Osteocyte (in vitro differentiated cells): Measurements from ENCODE around the gene NIPAL3. TPM values are rescaled to one million over a fixed set of nuclear protein-coding genes. Genes with fewer than 3 reads are reported as not detected.
"Not testable (repeated sequence)": the region's sequence is repeated elsewhere in the genome, so short reads cannot be mapped to it uniquely, and the experiment has no call there.

Experiments used
- DNase-seq: peaks from one replicate; pipeline ENCODE4 v3.0.0; 2021; ENCODE audit warnings: mixed read lengths; ENCODE audit not compliant: unreplicated experiment; ENCODE audit errors: extremely low spot score
- H3K27ac Mint-ChIP-seq: one replicate; pipeline ENCODE4 v1.8.0; 2021; ENCODE audit warnings: mild to moderate bottlenecking, mixed read lengths; ENCODE audit not compliant: unreplicated experiment
- H3K27me3 Mint-ChIP-seq: one replicate; pipeline ENCODE4 v1.8.0; 2021; ENCODE audit warnings: mixed read lengths; ENCODE audit not compliant: unreplicated experiment
- H3K36me3 Mint-ChIP-seq: one replicate; pipeline ENCODE4 v1.8.0; 2021; ENCODE audit warnings: mixed read lengths; ENCODE audit not compliant: unreplicated experiment
- H3K4me1 Mint-ChIP-seq: one replicate; pipeline ENCODE4 v1.8.0; 2021; ENCODE audit warnings: mixed read lengths; ENCODE audit not compliant: unreplicated experiment
- H3K4me3 Mint-ChIP-seq: one replicate; pipeline ENCODE4 v1.8.0; 2021; ENCODE audit warnings: mild to moderate bottlenecking, moderate library complexity, mixed read lengths; ENCODE audit not compliant: unreplicated experiment
- H3K9me3 Mint-ChIP-seq: one replicate; pipeline ENCODE4 v1.8.0; 2021; ENCODE audit warnings: mixed read lengths; ENCODE audit not compliant: unreplicated experiment
- CTCF ChIP-seq: fragments of 200-600 bp; sonication (generic); IDR thresholded peaks from 2 replicates; pipeline ENCODE4 v1.5.0; 2021; ENCODE audit warnings: antibody characterized with exemption, mild to moderate bottlenecking, moderate library complexity
- total RNA-seq: library from RNA; stranded (reverse); gene quantifications from 2 replicates; pipeline ENCODE4 v1.2.1, GENCODE V29; 2021

The NIPAL3 gene
- total RNA-seq, 1 donor from 2014 or later = 25.8 TPM

- Mint-ChIP-seq H3K9me3 (peaks cover 6% of the 10 kb centered on the region), H3K36me3 (peaks cover 3% of the 10 kb centered on the region), H3K4me3 (no peak overlapping the region), H3K27me3 (no peaks in the 10 kb centered on the region), H3K27ac (no peak overlapping the region), H3K4me1 (peaks cover 13% of the 10 kb centered on the region)
- TF ChIP-seq CTCF = no peak
- DNase-seq = no peak
Measured at GRCh38 chr1:24507405-24507804, 91.8 kb downstream of the NIPAL3 start.

- H3K9me3 Mint-ChIP-seq = peaks cover 6% of the 10 kb centered on the region
- peaks cover 6% of the 10 kb centered on the region for H3K4me1 Mint-ChIP-seq
- no peaks in the 10 kb centered on the region for H3K27me3 Mint-ChIP-seq
Measured at GRCh38 chr1:24508911-24509310, 93.3 kb downstream of the NIPAL3 start.

GRCh38 chr1:24513706-24514105 is 98.1 kb downstream of the NIPAL3 start:
- Mint-ChIP-seq H3K4me1 (peaks cover 13% of the 10 kb centered on the region), H3K27me3 (no peaks in the 10 kb centered on the region), H3K36me3 (peaks cover 9% of the 10 kb centered on the region), H3K27ac (no peak overlapping the region), H3K9me3 (peaks cover 6% of the 10 kb centered on the region), H3K4me3 (no peak overlapping the region)
- DNase-seq = no peak
- TF ChIP-seq CTCF = no peak

More at GRCh38 chr1:24508911-24509310, 93.3 kb downstream of the NIPAL3 start:
- no peak for DNase-seq
- H3K4me3 Mint-ChIP-seq = no peak overlapping the region
- H3K27ac Mint-ChIP-seq = no peak overlapping the region
- no peak for TF ChIP-seq CTCF
- peaks cover 3% of the 10 kb centered on the region for H3K36me3 Mint-ChIP-seq

- Mint-ChIP-seq H3K4me1 (peaks cover 17% of the 10 kb centered on the region), H3K9me3 (no peaks in the 10 kb centered on the region), H3K4me3 (no peak overlapping the region), H3K36me3 (peaks cover 9% of the 10 kb centered on the region), H3K27me3 (no peaks in the 10 kb centered on the region), H3K27ac (no peak overlapping the region)
- TF ChIP-seq CTCF = no peak
- no peak for DNase-seq
Measured at GRCh38 chr1:24514946-24515345, 99.3 kb downstream of the NIPAL3 start.

- H3K9me3 Mint-ChIP-seq, DNase-seq, H3K27me3 Mint-ChIP-seq, H3K4me3 Mint-ChIP-seq: not testable (repeated sequence)
- Mint-ChIP-seq H3K27ac (peak overlapping the region; percentile 67), H3K36me3 (peaks cover 12% of the 10 kb centered on the region), H3K4me1 (peaks cover 17% of the 10 kb centered on the region)
Measured at GRCh38 chr1:24515671-24516209, 100.1 kb downstream of the NIPAL3 start.

GRCh38 chr1:24516506-24516905 is 100.9 kb downstream of the NIPAL3 start:
- Mint-ChIP-seq H3K27ac (no peak overlapping the region), H3K9me3 (peaks cover 4% of the 10 kb centered on the region), H3K36me3 (peaks cover 11% of the 10 kb centered on the region), H3K27me3 (no peaks in the 10 kb centered on the region), H3K4me1 (peaks cover 17% of the 10 kb centered on the region), H3K4me3 (no peak overlapping the region)
- no peak for DNase-seq
- TF ChIP-seq CTCF = no peak
